ENCODE data around the gene BCAS3.

The BCAS3 gene

DNA sequence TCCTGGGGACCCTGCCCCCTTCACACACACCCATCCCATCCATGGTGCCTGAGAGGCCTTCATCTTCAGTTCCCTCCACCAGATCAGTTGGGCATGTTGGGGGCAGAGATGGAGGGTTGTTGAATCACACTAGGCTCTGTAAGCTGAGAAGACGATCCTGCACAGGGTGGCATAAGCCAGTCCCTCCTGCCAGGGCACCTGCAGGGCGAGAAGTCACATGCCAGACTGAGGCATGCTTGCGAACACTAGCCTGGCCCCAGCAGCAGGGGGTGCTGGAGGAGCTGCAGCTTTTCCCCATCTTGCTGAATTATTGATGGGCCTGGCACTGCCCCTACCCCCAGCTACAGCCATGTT lies 715.9 kb downstream of the BCAS3 start:
- DNase-seq, result no peak

DNA sequence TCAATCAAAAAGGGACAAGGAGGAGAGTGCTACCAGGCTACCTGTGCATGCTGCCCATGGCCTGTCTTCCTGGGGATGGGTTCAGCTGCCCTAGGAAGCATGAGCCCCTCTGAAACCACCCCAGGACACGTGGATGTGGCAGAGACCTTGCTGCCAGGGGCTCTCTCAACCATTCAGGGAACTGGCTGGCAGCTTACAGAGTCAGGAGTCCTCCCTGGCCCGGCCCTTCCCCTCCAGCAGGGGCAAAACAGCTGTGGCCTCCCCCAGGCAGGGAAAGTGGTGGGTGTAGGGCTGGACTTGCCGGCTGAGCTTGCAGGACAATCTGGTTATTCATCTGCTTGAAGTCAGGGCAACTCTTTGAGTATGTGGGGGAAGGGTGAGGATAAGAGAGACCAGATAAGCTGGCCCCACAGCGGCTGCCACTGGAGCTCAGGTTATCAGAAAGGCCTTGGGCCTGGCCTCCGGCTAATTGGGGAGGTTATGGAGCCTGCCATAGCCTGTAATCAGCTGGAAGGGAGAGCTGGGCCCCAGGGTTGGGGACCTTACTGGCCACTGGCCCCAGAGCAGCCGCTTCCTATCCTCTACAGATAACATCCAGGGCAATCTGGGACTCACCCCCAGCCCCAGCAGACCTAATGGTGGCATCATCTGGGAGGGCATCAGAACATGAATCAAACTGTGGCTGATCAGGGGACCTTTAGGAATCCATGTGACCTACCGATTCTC lies 716.4 kb downstream of the BCAS3 start:
- no peak for DNase-seq

DNA sequence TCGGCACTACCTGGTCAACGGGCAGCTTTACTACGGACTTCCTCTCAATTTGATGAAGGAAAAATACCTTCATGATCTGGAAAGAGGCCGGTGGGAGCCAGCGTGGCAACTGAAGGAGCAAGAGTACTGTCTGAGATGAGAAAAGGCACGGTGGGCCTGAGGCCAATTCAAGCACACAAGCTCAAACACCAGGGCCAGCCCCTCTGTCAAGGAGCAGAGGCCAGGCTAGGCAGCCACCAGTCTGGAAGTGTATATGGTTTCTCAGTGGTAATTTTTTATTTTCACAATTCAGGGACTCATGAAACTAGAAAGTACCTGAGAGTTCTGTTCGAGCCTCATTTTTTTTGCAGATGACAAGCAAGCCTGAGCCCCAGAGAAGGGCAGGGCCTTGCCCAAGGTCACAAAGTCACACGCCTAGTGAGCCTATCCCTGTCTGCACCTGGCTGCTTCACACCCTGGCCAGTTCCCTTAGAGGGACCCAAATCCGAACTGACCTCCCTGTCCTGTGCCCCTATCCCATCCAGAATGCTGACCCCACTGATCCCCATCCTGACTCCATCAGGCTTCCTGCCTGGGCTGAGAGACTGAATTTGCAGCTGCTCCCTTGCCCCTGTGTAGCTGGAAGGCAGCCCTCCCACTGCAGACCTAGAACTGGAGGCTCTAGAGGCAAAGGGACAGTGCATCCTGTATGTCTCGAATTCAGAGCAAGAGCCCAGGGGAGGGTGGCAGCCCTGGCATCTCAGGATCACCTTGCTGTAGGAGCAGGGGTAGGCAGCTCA lies 717.2 kb downstream of the BCAS3 start:
- DNase-seq, result no peak

DNA sequence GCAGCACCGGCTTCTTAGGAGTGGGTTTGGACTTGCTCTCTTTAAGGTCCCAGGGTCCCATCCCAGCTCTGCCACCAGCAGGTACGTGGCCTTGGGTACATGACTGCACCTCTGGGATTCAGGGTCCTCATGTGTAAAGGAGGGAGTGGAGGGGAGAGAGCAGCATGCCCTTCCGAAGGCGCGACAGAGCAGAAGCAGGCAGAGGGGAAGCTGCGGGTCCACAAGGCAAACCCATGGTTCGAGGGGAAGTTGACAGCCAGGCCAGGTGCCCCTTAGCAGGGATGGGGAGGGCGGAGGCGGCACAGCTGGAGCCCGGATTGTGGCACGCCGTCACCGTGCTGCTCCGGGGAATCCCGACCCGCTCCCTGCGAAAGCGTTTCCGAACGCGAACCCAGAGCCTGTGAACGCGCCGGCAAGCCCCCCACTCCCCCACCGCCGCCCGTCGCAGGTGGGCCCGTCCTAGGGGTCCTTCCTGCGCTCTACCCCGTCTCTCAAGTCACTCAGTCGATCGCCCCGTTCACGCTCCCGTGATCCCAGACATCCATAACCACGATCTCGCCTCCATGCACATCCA lies 717.8 kb downstream of the BCAS3 start:
- DNase-seq, result no peak

DNA sequence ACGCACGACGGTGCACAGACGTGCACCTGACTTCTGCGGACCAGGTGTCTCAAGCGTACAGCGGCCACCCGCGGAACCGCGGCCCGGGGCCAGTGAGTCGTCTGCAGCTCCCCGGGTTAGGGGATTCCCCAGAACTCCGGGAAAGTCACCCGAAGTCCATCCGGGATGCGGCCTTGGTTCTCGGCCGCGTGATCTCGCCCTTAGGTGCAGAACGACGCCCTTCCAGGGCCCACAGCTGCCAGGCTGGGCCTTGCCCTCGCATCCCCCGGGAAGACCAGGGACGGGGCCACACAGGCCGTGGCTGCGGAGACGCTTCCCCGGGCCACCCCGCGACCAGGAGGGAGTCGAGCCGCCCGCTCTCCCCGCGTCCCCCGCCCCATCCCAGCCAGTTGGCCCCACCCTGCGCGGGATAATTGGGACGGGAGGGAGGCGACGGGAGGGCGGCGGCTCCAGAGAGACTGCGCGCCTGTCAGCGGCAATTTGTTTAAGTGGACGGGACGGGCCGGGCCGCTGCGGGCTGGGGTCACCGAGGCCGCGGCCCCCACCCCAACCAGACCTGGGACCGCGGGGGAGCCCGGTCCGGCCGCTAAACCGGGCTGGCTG lies 718.4 kb downstream of the BCAS3 start:
- no peak for DNase-seq

DNA sequence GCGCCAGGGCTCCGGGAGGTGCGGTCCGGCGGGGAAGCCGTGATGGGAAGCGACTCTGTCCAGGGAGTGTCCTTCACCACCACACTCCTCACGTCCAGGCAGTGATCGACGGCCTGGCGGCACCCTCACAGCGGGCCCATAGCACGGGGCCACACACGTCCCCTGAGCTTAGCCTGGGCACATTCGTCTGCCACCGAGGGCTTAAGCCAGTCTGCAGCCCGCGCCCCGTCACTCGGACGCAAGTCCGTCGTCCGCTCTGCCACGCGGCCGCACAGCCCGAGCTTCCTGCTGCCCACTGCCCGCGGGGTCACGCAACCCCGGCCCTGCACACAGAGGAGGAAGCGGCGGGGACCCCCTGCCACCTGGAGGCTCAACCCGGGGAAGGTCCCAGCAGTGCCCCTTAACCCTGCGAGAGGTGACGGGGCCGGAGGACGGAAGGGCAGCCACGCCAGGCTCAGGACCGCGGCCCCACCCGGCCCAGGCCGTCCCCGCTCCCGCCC lies 719.0 kb downstream of the BCAS3 start:
- DNase-seq, result no peak

DNA sequence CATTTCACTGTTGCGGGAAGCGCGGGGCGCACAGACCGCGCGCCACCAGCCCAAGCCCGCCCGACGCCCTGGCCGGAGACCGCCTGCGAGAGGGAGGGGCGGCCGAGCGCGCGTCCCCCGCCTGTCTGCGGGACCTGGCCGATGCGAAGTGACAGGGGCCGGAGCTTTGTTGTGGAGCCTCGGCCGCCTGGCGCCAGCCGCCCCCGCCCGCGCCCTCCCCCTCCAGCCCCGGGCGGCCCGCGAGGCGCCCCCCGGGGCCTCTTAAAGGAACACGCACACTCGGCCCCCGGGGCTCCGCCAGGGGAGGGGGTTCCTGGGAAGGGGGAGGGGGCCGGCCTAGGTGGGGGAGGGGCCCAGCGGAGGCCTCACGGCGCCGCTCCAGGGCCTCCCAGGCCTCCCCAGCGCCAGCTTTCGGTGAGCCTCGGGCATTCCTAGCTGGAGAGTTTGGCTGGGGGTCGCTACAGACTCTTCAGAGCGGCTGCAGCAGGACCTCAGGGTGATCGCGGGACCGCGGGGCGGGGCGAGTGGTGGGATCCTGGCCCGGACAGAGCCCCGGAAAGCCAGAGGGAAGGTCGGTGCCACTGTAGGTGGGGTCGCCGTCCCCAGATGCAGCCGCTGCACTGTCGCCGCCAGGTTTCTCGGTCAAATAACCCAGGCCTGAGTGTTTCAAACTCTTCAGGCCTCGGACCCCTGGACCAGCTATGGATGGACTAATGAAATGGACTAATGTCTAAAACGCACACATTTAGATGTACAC lies 719.6 kb downstream of the BCAS3 start:
- no peak for DNase-seq

DNA sequence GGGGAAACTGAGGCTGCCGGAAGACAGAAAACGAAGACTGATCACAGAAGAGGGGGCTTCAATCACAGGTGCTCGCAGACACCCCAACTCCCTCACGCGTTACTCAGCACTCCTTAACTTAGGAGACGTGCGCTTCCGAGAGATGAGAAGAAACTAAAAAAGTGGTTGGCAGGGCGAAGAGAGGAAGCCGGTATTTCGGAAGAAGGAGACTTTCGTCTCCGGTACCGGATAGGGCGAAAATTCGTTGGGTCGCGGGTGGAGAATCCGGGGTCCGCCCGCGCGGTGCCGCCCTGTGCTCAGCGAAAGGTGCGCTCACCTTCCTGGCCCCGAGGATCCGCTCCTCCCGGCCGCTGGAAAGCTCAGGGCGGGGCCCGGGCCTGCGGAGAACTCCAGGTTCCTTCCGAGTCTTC lies 721.1 kb downstream of the BCAS3 start:
- DNase-seq, result no peak

DNA sequence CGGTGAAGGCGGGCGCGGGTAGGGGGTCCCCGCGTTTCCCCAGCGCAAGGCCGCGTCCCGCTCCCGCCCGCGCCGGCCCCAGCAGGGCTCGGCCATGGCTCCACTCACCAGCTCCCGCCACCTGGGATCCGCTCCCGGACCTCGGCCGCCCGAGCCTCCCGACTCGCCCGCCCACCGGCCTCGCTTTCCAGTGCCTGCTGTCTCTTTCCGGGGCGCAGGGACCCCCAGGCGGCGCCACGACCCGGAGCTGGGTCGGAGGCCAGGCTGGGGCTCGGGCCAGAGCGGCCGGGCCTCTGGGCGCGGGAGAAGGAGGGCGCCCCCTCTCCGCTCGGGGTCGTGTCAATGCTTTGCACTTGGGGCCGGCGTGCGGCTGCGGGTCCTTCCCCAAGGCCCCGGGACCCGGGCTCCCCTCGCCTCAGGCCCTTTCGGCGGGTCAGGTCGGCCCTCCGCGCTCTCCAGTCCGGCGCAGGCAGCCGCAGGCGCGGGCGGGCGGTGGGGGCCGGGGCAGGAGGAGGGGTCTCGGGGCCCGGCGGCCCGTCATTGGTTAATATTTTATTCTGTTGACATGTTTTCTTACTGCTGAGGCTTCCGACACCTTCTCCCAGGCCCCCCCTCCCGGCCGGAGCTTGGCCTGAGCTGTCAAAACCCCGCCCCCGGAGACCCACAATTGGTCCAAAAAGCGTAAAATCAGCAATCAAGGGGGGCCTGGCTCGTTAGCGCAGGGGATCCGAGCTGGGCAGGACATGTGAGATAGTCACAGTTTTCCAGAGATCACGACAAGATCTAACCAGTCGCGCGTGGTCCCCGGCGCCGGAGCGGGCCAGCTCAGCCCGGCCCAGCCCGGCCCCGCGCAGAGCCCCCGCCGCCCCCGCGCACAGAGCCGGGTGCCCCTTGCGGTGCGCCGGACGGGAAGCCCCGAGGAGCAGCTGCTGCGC lies 721.7 kb downstream of the BCAS3 start, which contains the start of gene TBX2:
Gene TBX2, plus strand, starts transcription at position 713 of the 935 bp plus-strand sequence. CDS start 334 bp downstream, outside the sequence.
- DNase-seq, result no peak

DNA sequence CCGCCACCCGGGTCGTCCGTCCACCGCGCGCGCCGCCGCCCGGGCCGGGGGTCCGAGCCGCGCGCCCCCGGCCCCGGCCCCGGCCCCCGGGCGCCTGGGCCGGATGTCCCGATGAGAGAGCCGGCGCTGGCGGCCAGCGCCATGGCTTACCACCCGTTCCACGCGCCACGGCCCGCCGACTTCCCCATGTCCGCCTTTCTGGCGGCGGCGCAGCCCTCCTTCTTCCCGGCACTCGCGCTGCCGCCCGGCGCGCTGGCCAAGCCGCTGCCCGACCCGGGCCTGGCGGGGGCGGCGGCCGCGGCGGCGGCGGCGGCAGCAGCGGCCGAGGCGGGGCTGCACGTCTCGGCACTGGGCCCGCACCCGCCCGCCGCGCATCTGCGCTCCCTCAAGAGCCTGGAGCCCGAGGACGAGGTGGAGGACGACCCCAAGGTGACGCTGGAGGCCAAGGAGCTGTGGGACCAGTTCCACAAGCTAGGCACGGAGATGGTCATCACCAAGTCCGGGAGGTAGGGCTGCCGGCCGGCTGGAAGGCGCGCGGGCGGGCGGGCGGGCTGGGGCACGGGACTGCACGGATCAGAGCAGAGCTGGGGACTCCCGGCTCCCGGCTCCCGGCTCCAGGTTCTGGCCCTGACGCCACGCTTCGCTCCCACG lies 722.5 kb downstream of the BCAS3 start:
- DNase-seq, result no peak

DNA sequence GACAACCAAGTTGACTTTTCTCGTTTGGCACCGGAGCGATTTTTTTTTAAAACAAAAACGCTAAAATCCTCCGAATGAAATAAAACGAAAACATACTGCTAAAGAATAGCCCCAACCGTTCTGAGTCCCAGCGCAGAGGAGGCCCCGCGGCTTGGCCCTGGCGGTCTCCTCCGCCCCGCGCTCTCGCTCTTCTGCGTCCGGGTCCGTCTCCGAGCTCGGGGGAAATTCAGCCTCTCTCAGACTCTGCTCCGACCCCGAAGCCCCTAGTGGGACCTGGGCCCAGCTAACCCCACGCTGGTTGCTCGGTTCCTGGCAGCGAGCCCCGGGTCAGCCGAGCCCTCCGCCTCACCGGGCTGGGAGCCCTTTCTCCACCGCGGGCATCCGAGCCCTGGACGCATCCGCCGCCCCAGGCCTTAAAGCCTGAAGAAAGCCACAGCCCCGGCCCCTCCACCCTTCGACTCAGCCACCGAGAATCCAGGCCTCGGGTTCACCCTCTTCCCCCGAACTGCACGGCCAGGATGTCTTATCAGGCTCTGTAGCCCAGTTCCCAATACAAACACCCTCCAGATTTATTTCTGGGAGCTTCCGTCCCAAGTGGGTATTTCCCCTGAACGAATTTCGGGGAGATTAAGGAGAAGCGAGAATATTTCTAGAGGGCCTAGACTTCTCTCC lies 723.2 kb downstream of the BCAS3 start:
- DNase-seq, result no peak

DNA sequence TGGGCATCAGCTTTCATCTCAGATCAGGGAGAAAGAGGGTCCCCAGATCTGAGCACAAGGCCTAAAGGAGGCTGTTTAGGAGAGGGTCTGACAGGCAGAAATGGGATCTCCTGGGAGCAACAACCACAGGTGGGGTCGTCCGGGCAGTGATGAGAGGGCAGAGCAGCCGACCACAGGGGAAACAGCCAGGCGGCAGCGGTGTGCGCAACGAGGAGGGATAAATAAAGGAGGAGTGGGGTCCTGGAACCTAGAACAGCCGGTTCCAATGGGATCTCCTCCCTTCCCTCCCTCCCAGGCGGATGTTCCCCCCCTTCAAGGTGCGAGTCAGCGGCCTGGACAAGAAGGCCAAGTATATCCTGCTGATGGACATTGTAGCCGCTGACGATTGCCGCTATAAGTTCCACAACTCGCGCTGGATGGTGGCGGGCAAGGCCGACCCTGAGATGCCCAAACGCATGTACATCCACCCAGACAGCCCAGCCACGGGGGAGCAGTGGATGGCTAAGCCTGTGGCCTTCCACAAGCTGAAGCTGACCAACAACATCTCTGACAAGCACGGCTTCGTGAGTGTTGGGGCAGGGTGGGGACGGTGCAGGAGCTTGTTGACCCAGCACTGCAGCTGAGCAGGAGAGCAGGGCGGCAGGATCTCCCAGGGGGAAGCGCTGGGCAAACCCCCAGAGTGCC lies 723.9 kb downstream of the BCAS3 start:
- no peak for DNase-seq

DNA sequence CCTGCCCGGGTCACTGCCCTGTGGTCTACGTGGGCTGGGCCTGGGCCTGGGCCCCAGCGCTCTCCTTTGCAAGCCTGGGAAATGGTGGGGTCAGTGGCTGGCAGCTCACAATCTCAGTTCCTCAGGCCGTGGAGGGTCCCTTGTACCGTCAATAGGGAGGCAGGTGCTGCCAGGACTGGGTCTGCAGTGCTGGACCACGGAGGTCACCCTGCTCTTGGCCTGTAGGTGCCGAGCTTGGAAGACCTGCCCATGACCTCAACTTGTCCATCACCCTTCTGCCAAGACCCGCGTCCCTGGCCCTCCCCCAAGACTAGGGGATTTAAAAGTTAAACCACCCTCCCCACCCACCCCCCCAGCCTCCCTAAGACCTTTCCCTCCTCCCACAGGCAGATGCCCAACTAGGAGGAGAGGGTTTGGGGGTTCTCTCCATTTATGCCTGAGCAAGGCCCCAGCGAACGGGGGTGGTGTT lies 724.5 kb downstream of the BCAS3 start:
- no peak for DNase-seq

DNA sequence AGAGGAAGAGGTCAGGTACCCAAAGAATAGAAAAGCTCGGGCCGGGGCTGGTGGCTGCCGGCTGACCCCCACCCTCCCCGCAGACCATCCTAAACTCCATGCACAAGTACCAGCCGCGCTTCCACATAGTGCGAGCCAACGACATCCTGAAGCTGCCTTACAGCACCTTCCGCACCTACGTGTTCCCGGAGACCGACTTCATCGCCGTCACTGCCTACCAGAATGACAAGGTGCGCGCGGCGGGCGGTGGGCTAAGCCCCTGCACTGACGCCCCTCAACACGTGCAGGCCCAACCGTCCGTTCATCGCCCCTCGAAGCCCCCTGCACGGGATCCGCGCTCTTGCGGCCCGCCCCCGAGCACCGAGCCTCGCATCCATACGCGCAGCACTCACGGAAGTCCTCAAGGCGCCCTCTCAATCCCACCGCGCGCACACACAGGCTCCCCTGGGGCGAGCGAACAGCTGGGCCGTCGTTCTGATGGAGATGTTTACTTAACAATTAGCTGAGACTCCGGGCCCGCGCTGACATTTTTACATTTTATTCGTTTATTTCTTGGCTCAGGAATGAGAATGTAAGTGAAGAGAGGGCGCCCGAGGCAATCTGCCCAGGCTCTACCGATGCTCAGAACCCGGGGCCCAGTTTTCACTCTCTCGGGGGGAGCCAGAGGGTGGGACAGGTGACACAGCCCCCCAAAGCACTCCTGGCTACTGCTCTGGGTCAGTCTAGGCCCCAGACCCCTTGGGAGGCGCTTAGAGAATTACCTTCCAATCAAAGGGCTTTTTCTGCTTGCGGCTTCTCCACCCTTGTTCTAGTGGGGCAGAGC lies 725.5 kb downstream of the BCAS3 start:
- DNase-seq, result no peak

DNA sequence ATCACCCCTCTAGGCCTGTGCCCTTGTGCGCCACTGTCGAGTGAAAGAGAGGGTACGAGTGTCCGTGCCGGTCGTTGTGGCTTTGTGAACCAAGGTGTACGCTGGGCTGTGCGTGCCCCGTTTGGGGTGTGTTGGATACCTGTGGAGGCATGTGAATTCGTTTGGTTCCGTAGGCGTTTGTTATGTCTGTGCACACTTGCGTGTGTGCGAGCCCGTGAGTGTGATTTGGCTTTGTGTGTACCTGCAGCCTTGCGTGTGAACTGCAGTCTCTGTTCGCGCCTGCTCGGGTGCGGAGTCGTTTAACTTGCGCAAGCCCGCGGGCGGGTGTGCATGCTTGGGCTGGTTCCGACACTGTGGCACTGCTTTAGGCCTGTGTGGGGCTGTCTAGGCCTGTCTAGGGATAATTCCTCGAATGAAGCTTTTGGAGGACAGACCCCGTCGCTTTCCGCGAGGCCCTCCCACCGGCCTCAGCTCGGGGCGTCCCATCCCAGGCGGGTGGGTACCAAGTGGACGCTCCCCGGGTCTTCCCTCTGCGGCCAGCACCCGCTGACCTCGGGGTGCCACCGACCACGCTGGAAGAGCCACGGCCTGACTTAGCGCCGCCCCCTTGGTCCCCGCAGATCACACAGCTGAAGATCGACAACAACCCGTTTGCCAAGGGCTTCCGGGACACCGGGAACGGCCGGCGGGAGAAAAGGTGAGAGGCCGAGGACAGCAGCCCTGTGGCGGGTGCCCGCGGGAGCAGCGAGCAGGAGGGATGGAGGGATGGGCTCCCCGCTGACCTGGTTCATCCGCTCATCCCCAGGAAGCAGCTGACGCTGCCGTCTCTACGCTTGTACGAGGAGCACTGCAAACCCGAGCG lies 726.4 kb downstream of the BCAS3 start:
- DNase-seq, result no peak

DNA sequence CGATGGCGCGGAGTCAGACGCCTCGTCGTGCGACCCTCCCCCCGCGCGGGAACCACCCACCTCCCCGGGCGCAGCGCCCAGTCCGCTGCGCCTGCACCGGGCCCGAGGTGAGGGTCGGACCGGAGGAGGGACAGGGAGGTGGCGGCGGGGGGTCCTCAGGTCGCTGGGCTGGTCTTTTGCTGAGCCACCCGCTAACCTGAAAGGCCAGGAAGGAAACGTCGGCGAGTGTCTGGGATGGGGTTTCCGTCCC lies 726.9 kb downstream of the BCAS3 start:
- no peak for DNase-seq

DNA sequence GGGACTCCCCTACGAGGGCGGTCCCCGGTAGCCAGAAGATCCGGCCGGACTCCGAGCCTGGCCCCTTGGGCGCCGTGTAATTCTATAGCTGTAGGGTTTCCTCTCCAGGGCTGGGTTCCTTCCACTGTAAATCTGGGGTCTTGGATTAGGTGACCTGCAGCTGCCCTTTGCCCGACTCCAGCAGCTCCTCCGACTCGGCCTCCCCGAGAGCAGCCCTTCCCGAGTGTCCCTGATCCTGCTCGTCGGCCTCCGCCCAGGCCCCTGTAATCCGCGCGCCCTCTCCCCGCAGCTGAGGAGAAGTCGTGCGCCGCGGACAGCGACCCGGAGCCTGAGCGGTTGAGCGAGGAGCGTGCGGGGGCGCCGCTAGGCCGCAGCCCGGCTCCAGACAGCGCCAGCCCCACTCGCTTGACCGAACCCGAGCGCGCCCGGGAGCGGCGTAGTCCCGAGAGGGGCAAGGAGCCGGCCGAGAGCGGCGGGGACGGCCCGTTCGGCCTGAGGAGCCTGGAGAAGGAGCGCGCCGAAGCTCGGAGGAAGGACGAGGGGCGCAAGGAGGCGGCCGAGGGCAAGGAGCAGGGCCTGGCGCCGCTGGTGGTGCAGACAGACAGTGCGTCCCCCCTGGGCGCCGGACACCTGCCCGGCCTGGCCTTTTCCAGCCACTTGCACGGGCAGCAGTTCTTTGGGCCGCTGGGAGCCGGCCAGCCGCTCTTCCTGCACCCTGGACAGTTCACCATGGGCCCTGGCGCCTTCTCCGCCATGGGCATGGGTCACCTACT lies 727.4 kb downstream of the BCAS3 start:
- DNase-seq, result no peak

All from activated CD4-positive, CD25-positive, alpha-beta regulatory T cell (primary cell).